SIG-M5 treated with dmso at 0.1 percent for 504 hours (cell line): Measurements from ENCODE around the gene ZNF586.
"Not testable (repeated sequence)": the region's sequence is repeated elsewhere in the genome, so short reads cannot be mapped to it uniquely, and the experiment has no call there.

Source experiments
- DNase-seq: peaks from one replicate; lab custom pipeline; 2025; ENCODE audit not compliant: unreplicated experiment; lab: John Stamatoyannopoulos, UW

Gene ZNF586

GRCh38 chr19:57821501-57821900 lies 52.0 kb downstream of the ZNF586 start:
- DNase-seq = not testable (repeated sequence)

GRCh38 chr19:57823155-57823554 lies 53.7 kb downstream of the ZNF586 start:
- not testable (repeated sequence) for DNase-seq

GRCh38 chr19:57823608-57824007 lies 54.1 kb downstream of the ZNF586 start:
- not testable (repeated sequence) for DNase-seq

- DNase-seq = no peak
Observed at GRCh38 chr19:57825511-57825910, 56.0 kb downstream of the ZNF586 start.

- no peak for DNase-seq
Observed at GRCh38 chr19:57829316-57829715, 59.8 kb downstream of the ZNF586 start.

GRCh38 chr19:57830071-57830602 lies 60.7 kb downstream of the ZNF586 start, which contains the start of gene ZNF587B:
ZNF587B (plus strand) TSS chr19:57830299; CDS start chr19:57830529, 230 bp downstream.
- no peak for DNase-seq
